ENCODE measurements around the gene HABP2. TPM values are rescaled to one million over a fixed set of nuclear protein-coding genes. Genes with fewer than 3 reads are reported as not detected.

The HABP2 gene
- total RNA-seq, 1 donor from 2014 or later, result not detected

DNA sequence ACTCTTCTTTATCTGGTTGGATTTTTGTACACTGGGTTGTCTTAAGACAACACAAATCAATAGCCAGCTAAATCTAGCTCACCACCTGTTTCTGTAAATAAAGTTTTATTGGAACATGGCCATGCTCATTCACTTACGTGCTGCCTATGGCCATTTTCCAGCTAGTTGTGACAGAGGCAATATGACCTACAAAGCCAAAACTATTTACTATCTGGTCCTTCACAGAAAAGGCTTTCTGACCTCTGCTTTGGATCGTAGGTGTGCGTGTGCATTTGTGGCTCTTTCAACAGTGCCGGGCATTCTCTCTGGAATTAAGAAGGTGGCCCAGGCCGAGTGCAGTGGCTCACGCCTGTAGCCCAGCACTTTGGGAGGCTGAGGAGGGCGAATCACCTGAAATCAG, 65.5 kb downstream of the HABP2 start:
- Histone ChIP-seq H3K36me3 (ENCODE audit: control insufficient read depth, insufficient read depth, low read length) (no peaks in the 10 kb centered on the region), H3K27me3 (ENCODE audit: control insufficient read depth, insufficient read depth, low read length) (peaks cover 2% of the 10 kb centered on the region), H3K4me3 (ENCODE audit: low read depth, low read length) (no peak overlapping the region)
- DNase-seq (ENCODE audit: low read depth), result no peak
- TF ChIP-seq CTCF (IDR thresholded peaks at IDR 0.05; ENCODE audit: insufficient read depth, low read length, severe bottlenecking), result no peak
- FAIRE-seq, result no peak

GRCh38 chr10:113619401-113619800, 66.5 kb downstream of the HABP2 start:
- FAIRE-seq (no peak), DNase-seq (ENCODE audit: low read depth) (no peak)
- Histone ChIP-seq H3K36me3 (ENCODE audit: control insufficient read depth, insufficient read depth, low read length) (no peaks in the 10 kb centered on the region), H3K27me3 (ENCODE audit: control insufficient read depth, insufficient read depth, low read length) (peaks cover 2% of the 10 kb centered on the region), H3K4me3 (ENCODE audit: low read depth, low read length) (no peak overlapping the region)
- TF ChIP-seq CTCF (IDR thresholded peaks at IDR 0.05; ENCODE audit: insufficient read depth, low read length, severe bottlenecking), result no peak

- no peak for TF ChIP-seq CTCF (IDR thresholded peaks at IDR 0.05; ENCODE audit: insufficient read depth, low read length, severe bottlenecking)
- Histone ChIP-seq H3K27me3 (ENCODE audit: control insufficient read depth, insufficient read depth, low read length) (peaks cover 2% of the 10 kb centered on the region), H3K4me3 (ENCODE audit: low read depth, low read length) (no peak overlapping the region), H3K36me3 (ENCODE audit: control insufficient read depth, insufficient read depth, low read length) (no peaks in the 10 kb centered on the region)
- no peak for DNase-seq (ENCODE audit: low read depth)
- no peak for FAIRE-seq
These were observed 67.7 kb downstream of the HABP2 start for GRCh38 chr10:113620511-113620910.

- peaks cover 2% of the 10 kb centered on the region for H3K27me3 ChIP-seq (ENCODE audit: control insufficient read depth, insufficient read depth, low read length)
- FAIRE-seq, result no peak
These were observed 68.1 kb downstream of the HABP2 start for GRCh38 chr10:113620936-113621335.

GRCh38 chr10:113621799-113622198, 68.9 kb downstream of the HABP2 start:
- no peak for DNase-seq (ENCODE audit: low read depth)
- no peaks in the 10 kb centered on the region for H3K27me3 ChIP-seq (ENCODE audit: control insufficient read depth, insufficient read depth, low read length)
- FAIRE-seq, result no peak

More at GRCh38 chr10:113620936-113621335, 68.1 kb downstream of the HABP2 start:
- TF ChIP-seq CTCF (IDR thresholded peaks at IDR 0.05; ENCODE audit: insufficient read depth, low read length, severe bottlenecking), result no peak
- no peaks in the 10 kb centered on the region for H3K36me3 ChIP-seq (ENCODE audit: control insufficient read depth, insufficient read depth, low read length)
- no peak overlapping the region for H3K4me3 ChIP-seq (ENCODE audit: low read depth, low read length)
- no peak for DNase-seq (ENCODE audit: low read depth)

More at GRCh38 chr10:113621799-113622198, 68.9 kb downstream of the HABP2 start:
- Histone ChIP-seq H3K36me3 (ENCODE audit: control insufficient read depth, insufficient read depth, low read length) (no peaks in the 10 kb centered on the region), H3K4me3 (ENCODE audit: low read depth, low read length) (no peak overlapping the region)
- TF ChIP-seq CTCF (IDR thresholded peaks at IDR 0.05; ENCODE audit: insufficient read depth, low read length, severe bottlenecking), result no peak
